Activated CD4-positive, alpha-beta T cell treated with anti-CD3 and anti-CD28 coated beads for 48 hours (primary cell): ENCODE data around the gene AHRR.

Experiments used
- DNase-seq: peaks from one replicate; pipeline ENCODE4 v3.0.0-alpha.2; 2020

Gene AHRR

GRCh38 chr5:321726-322251 is 275 bp downstream of the AHRR start:
- DNase-seq: no peak

- peak; percentile 40 for DNase-seq
Measured at GRCh38 chr5:322281-322941, 897 bp downstream of the AHRR start.

- DNase-seq: no peak
Measured at GRCh38 chr5:322942-323879, 1.7 kb downstream of the AHRR start.

- DNase-seq: no peak
Measured at GRCh38 chr5:324736-325612, 3.5 kb downstream of the AHRR start.

GRCh38 chr5:326109-326508 is 4.6 kb downstream of the AHRR start:
- no peak for DNase-seq

- DNase-seq: no peak
Measured at GRCh38 chr5:329121-329735, 7.7 kb downstream of the AHRR start.

GRCh38 chr5:329768-330167 is 8.3 kb downstream of the AHRR start:
- no peak for DNase-seq

GRCh38 chr5:332843-333242 is 11.3 kb downstream of the AHRR start:
- peak; percentile 73 for DNase-seq

- no peak for DNase-seq
Measured at GRCh38 chr5:333945-334344, 12.4 kb downstream of the AHRR start.

- DNase-seq: no peak
Measured at GRCh38 chr5:334903-335739, 13.6 kb downstream of the AHRR start.

- DNase-seq: no peak
Measured at GRCh38 chr5:335740-336038, 14.2 kb downstream of the AHRR start.

GRCh38 chr5:337563-338130 is 16.1 kb downstream of the AHRR start:
- DNase-seq: no peak

GRCh38 chr5:342501-343460 is 21.3 kb downstream of the AHRR start:
- no peak for DNase-seq

GRCh38 chr5:343461-344401 is 22.2 kb downstream of the AHRR start:
- DNase-seq: peak; percentile 67

GRCh38 chr5:344668-345067 is 23.2 kb downstream of the AHRR start:
- DNase-seq: no peak

- DNase-seq: no peak
Measured at GRCh38 chr5:345404-346195, 24.1 kb downstream of the AHRR start.

GRCh38 chr5:346229-346935 is 24.9 kb downstream of the AHRR start:
- DNase-seq: no peak
